Nephron (organoid): ENCODE data around the gene RPTOR.
"Not testable (repeated sequence)": the region's sequence is repeated elsewhere in the genome, so short reads cannot be mapped to it uniquely, and the experiment has no call there.

Experiments used
- H3K27ac Mint-ChIP-seq, 3 experiments: 2 replicates each; pipeline ENCODE4 v1.8.0; 2020; ENCODE audit warnings: mixed read lengths in 3 of 3, mild to moderate bottlenecking in 2 of 3, moderate library complexity in 1 of 3
- H3K27me3 Mint-ChIP-seq: 2 replicates; pipeline ENCODE4 v1.8.0; 2021; ENCODE audit warnings: low read depth, mild to moderate bottlenecking, moderate library complexity, mixed read lengths
- H3K36me3 Mint-ChIP-seq: 2 replicates; pipeline ENCODE4 v1.8.0; 2020; ENCODE audit warnings: low read depth, mixed read lengths
- H3K4me1 Mint-ChIP-seq: 2 replicates; pipeline ENCODE4 v1.8.0; 2020; ENCODE audit warnings: mixed read lengths
- H3K4me3 Mint-ChIP-seq, 3 experiments: 2 replicates each; pipeline ENCODE4 v1.8.0; 2020; ENCODE audit warnings: mild to moderate bottlenecking in 3 of 3, mixed read lengths in 3 of 3, moderate library complexity in 2 of 3
- H3K9me3 Mint-ChIP-seq: 2 replicates; pipeline ENCODE4 v1.8.0; 2020; ENCODE audit warnings: mixed read lengths
- CTCF ChIP-seq, 3 experiments: fragments of 200-600 bp; sonication (generic); IDR thresholded peaks; one replicate each; pipeline ENCODE4 v1.5.0; 2021; ENCODE audit warnings: antibody characterized with exemption in 3 of 3; ENCODE audit not compliant: unreplicated experiment in 3 of 3

The RPTOR gene

GRCh38 chr17:80811181-80812105 lies 266.8 kb downstream of the RPTOR start:
- Mint-ChIP-seq H3K36me3 (peaks cover 24% of the 10 kb centered on the region), H3K4me1 (peaks cover 11% of the 10 kb centered on the region), H3K27ac (no peak overlapping the region), H3K9me3 (peaks cover 17% of the 10 kb centered on the region), H3K27me3 (peaks cover 3% of the 10 kb centered on the region), H3K4me3 (no peak overlapping the region)
- TF ChIP-seq CTCF (IDR thresholded peaks at IDR 0.05; ENCODE audit: unreplicated experiment in 3 of 3), result no peak

- no peak overlapping the region for H3K27ac Mint-ChIP-seq
- H3K27me3 Mint-ChIP-seq, result peaks cover 3% of the 10 kb centered on the region
- peaks cover 11% of the 10 kb centered on the region for H3K4me1 Mint-ChIP-seq
- TF ChIP-seq CTCF (IDR thresholded peaks at IDR 0.05; ENCODE audit: unreplicated experiment in 3 of 3), result no peak
- peaks cover 7% of the 10 kb centered on the region for H3K9me3 Mint-ChIP-seq
- no peak overlapping the region for H3K4me3 Mint-ChIP-seq
- H3K36me3 Mint-ChIP-seq, result peaks cover 13% of the 10 kb centered on the region
Measured at GRCh38 chr17:80812362-80813088, 267.9 kb downstream of the RPTOR start.

GRCh38 chr17:80813318-80813717 lies 268.7 kb downstream of the RPTOR start:
- peaks cover 5% of the 10 kb centered on the region for H3K9me3 Mint-ChIP-seq
- H3K27ac Mint-ChIP-seq, result peak overlapping the region in 1 of 3 experiments; percentile 14
- peaks cover 3% of the 10 kb centered on the region for H3K27me3 Mint-ChIP-seq
- no peak for TF ChIP-seq CTCF (IDR thresholded peaks at IDR 0.05; ENCODE audit: unreplicated experiment in 3 of 3)
- peaks cover 11% of the 10 kb centered on the region for H3K4me1 Mint-ChIP-seq
- peaks cover 8% of the 10 kb centered on the region for H3K36me3 Mint-ChIP-seq
- no peak overlapping the region for H3K4me3 Mint-ChIP-seq

GRCh38 chr17:80814491-80814890 lies 269.9 kb downstream of the RPTOR start:
- TF ChIP-seq CTCF (IDR thresholded peaks at IDR 0.05; ENCODE audit: unreplicated experiment in 3 of 3), result no peak
- peaks cover 3% of the 10 kb centered on the region for H3K36me3 Mint-ChIP-seq
- peaks cover 11% of the 10 kb centered on the region for H3K4me1 Mint-ChIP-seq
- peaks cover 3% of the 10 kb centered on the region for H3K27me3 Mint-ChIP-seq
- H3K4me3 Mint-ChIP-seq, result no peak overlapping the region
- H3K27ac Mint-ChIP-seq, result peak overlapping the region in 1 of 3 experiments; percentile 12
- no peaks in the 10 kb centered on the region for H3K9me3 Mint-ChIP-seq

- Mint-ChIP-seq H3K27ac (peak overlapping the region in 2 of 3 experiments; percentile 31 to 82), H3K27me3 (peaks cover 3% of the 10 kb centered on the region), H3K4me1 (peaks cover 11% of the 10 kb centered on the region), H3K9me3 (no peaks in the 10 kb centered on the region), H3K36me3 (peaks cover 3% of the 10 kb centered on the region), H3K4me3 (no peak overlapping the region)
- no peak for TF ChIP-seq CTCF (IDR thresholded peaks at IDR 0.05; ENCODE audit: unreplicated experiment in 3 of 3)
Measured at GRCh38 chr17:80815151-80815681, 270.6 kb downstream of the RPTOR start.

GRCh38 chr17:80815718-80816117 lies 271.1 kb downstream of the RPTOR start:
- not testable (repeated sequence) for H3K4me3 Mint-ChIP-seq, H3K9me3 Mint-ChIP-seq

More at GRCh38 chr17:80815718-80816117, 271.1 kb downstream of the RPTOR start:
- peak overlapping the region in 2 of 3 experiments; percentile 59 to 92 for H3K27ac Mint-ChIP-seq
- not testable (repeated sequence) for H3K36me3 Mint-ChIP-seq, H3K27me3 Mint-ChIP-seq
- H3K4me1 Mint-ChIP-seq, result peaks cover 11% of the 10 kb centered on the region
